Measurements from ENCODE around the gene FGF14.

- TF ChIP-seq, protein P1, sequence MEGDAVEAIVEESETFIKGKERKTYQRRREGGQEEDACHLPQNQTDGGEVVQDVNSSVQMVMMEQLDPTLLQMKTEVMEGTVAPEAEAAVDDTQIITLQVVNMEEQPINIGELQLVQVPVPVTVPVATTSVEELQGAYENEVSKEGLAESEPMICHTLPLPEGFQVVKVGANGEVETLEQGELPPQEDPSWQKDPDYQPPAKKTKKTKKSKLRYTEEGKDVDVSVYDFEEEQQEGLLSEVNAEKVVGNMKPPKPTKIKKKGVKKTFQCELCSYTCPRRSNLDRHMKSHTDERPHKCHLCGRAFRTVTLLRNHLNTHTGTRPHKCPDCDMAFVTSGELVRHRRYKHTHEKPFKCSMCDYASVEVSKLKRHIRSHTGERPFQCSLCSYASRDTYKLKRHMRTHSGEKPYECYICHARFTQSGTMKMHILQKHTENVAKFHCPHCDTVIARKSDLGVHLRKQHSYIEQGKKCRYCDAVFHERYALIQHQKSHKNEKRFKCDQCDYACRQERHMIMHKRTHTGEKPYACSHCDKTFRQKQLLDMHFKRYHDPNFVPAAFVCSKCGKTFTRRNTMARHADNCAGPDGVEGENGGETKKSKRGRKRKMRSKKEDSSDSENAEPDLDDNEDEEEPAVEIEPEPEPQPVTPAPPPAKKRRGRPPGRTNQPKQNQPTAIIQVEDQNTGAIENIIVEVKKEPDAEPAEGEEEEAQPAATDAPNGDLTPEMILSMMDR (IDR thresholded peaks at IDR 0.05; ENCODE audit: low read depth, low read length, poor library complexity, severe bottlenecking), result no peak
- no peak for TF ChIP-seq EZH2phosphoT487 (IDR thresholded peaks at IDR 0.05; ENCODE audit: borderline replicate concordance, low read length)
These were observed 134.7 kb downstream of the FGF14 start for GRCh38 chr13:102267191-102267590.

All from DOHH2 (cell line).